Measurements from ENCODE around the gene GON4L.
"Not testable (repeated sequence)": the region's sequence is repeated elsewhere in the genome, so short reads cannot be mapped to it uniquely, and the experiment has no call there.

Gene GON4L

DNA sequence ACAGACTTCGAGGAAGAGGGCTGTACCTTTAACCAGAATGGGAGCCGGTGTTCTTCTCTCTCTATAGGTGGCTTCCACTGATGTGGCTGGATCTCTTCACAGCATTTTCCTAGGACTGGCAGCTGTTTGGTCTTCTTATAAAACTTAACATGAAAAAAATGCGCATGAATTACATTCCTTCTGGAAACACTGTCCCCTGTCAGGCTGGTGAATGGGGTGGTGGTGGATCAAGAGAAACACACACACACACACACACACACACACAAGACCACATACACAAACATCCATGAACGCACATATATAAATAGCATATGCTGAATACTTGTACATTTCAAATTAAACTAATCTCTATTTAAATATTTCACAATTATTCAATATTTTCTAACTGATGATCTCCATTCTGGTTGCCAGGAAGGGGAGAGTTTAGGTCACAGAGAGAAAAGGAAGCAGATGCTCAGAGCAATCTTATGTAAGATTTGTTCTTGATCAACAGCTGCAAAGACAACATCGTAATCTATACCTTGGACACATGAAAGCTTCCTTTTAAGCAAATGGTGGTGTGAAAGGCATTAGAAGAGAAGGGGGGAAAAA is 89.5 kb downstream of the GON4L start:
- in situ Hi-C loops (cut with HindIII; ENCODE audit: low pct_ligation_motif_present, low pct_unique_long_range_greater_than_20kb, low sequenced_read_pairs); DNase-seq: not testable (repeated sequence)

DNA sequence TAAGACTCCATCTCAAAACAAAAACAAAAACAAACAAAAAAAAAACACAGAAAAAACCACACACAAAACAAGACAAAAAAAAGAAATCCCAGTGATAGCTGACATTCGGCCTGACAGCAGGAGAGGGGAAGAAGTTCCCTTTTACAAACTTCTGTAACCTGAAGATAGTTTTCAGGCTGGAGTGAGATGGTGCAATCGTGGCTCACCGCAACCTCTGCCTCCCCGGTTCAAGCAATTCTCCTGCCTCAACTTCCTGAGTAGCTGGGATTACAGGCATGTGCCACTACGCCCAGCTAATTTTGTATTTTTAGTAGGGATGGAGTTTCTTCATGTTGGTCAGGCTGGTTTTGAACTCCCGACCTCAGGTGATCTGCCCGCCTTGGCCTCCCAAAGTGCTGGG is 93.0 kb downstream of the GON4L start:
- in situ Hi-C loops (cut with HindIII; ENCODE audit: low pct_ligation_motif_present, low pct_unique_long_range_greater_than_20kb, low sequenced_read_pairs); DNase-seq: not testable (repeated sequence)

DNA sequence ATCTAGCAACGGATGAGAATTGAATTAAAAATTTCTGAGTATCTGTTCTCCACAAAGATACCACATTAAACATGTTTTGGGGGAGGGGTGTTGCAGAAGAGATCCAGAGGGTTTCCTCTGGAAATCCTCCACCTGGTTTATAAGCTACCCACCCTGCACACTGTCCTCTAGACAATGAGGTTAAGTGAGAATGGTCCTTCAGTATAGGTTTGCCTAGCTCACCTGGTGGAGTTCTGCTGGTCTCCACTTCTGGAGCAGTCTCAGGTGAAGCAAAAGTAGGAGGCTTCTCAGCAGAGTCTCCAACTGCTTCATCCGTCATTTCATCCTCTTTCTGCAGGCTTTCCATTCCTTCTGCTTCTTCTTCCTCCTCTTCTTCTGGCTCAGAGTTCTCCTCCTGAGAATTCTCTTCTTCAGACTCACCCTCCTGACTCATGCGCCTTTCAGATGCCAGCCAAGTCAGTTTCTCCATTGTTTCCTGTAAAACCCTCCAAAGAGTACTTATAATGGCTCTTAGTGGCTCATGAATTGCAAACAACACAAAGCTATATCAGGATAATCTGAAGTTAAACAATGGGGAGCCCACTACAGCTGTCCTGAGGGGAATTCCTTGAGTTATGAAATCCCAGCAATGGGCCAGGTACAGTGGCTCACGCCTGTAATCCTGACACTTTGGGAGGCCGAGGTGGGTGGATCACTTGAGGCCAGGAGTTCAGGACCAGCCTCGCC is 93.8 kb downstream of the GON4L start:
- peak; percentile 90 for DNase-seq
- in situ Hi-C loops (cut with HindIII; ENCODE audit: low pct_ligation_motif_present, low pct_unique_long_range_greater_than_20kb, low sequenced_read_pairs) = not testable (repeated sequence)

DNA sequence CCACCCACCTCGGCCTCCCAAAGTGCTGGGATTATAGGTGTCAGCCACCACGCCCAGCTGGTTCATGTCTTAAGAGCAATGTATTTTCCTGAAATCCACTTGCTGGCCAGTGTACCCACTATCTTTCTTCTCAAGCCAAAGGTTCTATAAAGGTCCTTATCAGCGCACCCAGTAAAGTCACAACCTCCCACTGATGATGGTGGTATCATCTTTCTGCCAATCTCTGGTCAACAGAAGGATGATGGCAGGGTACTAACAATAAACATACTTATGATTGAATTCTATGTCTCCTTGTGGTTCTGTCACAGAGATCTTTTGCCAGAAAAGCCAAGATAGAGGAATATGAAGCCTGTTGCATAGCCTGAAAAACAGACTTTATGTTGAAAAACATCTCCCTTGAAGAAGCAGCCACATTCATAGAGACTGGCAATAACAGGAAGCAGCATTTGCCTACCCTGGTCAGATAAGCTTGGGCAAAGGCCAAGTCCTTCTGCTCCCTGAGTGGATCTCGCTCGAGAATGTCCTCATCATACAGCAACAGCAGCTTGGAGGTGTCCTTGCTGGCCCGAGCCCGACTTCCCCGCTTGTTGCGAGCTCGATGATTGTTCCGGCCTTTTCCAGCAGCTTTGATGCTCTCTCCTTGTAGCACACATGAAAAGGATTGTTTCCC is 95.1 kb downstream of the GON4L start:
- in situ Hi-C loops (cut with HindIII; ENCODE audit: low pct_ligation_motif_present, low pct_unique_long_range_greater_than_20kb, low sequenced_read_pairs) = no loop called here
- DNase-seq = no peak

DNA sequence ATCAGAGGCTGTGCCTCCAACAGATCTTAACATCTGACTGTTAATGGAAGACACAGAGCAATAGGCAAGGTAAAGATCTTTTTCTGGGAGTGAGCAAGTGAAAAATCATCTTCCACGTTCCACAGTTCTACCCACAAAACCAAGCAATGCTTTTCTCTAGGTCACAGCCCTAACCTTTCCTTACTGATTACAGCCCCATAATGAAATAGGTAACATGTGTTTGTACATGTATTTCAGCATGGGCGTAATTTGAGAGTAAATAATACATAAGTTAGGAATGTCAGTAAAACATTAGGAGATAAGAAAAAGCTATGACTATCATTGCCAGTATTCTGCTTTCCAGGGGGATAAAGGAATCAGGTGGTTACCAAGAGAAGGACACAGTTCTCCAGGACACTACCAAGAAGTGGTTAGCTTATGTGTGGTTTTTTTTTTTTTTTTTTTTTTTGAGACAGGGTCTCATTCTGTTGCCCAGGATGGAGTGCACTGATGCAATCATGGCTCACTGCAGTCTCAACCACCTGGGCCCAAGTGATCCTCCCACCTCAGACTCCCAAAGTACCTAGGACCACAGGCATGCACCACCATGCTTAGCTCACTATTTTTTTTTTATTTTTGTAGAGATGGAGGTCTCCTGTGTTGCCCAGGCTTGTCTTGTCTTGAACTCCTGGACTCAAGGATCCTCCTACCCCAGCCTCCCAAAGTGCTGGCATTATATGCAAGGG is 96.1 kb downstream of the GON4L start:
- in situ Hi-C loops (cut with HindIII; ENCODE audit: low pct_ligation_motif_present, low pct_unique_long_range_greater_than_20kb, low sequenced_read_pairs) = no loop called here

DNA sequence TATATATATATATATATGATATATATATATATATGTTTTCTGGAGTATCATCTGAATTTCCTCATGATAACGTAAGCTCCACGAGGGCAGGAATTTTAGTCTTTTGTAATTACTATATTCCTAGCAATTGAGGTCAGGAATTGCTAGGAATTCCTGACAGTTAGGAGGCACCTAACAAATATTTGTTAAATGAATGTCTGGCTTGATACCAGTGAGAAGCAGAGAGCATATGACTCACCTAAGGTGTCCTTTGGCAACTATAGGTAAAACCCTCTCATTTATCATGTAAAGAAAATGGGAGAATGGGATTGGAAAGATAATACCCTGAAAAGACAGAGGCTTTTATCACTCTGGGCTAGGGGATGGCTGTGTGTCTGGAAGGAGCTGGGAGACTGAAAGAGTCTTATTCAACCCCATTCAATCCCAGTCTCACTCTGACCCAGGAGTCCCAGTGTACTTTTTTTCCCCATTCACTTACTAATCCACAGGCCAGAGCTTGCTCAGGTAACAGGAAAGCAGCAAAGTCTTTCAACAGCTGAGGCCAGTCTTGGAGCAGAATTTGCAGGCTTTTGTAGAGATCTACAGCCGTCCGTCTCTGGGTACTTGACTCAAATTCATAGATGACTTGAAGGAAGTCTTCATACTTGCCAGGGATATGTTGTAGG is 96.9 kb downstream of the GON4L start:
- in situ Hi-C loops (cut with HindIII; ENCODE audit: low pct_ligation_motif_present, low pct_unique_long_range_greater_than_20kb, low sequenced_read_pairs) = no loop called here
- DNase-seq = no peak

More for the DNA sequence above, 96.1 kb downstream of the GON4L start:
- no peak for DNase-seq

DNA sequence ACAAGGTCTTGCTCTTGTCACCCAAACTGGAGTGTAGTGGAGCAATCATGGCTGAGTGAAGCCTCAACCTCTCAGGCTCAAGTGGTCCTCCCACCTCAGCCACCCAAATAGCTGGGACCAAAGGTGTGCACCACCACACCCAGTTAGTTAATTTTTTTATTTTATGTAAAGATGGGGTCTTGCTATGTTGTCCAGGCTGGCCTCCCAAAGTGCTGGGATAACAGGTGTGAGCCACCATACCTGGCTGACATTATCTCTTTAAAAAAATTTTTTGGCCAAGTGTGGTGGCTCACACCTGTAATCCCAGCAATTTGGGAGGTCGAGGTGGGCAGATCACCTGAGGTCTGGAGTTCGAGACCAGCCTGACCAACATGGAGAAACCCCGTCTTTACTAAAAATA is 98.0 kb downstream of the GON4L start:
- DNase-seq; in situ Hi-C loops (cut with HindIII; ENCODE audit: low pct_ligation_motif_present, low pct_unique_long_range_greater_than_20kb, low sequenced_read_pairs): not testable (repeated sequence)

DNA sequence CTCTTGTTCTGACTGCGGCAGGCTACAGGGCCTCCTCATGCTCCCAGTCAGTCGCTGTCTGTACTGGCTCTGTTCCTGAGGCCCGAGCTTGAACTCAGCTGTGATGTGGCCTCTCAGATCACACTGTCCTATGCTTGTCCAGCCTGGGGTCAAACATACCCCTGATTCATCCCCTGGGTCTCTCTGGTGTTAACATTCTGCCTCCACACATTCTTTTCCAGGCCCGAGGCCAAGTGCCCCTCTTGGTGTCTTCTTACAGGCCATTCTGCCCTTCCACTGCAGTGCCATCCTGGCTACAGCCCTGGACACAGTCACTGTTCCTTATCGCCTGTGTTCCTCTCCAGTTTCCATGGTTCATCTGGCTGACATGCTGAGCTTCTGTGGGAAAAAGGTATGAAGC is 108.9 kb downstream of the GON4L start:
- DNase-seq; in situ Hi-C loops (cut with HindIII; ENCODE audit: low pct_ligation_motif_present, low pct_unique_long_range_greater_than_20kb, low sequenced_read_pairs): not testable (repeated sequence)

DNA sequence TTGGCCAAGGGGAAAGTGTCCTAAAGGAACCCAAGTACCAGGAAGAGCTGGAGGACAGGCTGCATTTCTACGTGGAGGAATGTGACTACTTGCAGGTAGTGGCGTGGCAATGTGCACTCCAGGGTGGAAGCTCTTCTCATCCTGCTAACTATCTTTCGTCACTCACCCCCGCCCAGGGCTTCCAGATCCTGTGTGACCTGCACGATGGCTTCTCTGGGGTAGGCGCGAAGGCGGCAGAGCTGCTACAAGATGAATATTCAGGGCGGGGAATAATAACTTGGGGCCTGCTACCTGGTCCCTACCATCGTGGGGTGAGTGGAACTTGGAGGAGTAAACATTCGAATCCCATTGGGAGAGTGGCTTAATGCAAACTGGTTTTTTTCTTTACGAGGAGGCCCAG is 109.4 kb downstream of the GON4L start:
- in situ Hi-C loops (cut with HindIII; ENCODE audit: low pct_ligation_motif_present, low pct_unique_long_range_greater_than_20kb, low sequenced_read_pairs); DNase-seq: not testable (repeated sequence)

DNA sequence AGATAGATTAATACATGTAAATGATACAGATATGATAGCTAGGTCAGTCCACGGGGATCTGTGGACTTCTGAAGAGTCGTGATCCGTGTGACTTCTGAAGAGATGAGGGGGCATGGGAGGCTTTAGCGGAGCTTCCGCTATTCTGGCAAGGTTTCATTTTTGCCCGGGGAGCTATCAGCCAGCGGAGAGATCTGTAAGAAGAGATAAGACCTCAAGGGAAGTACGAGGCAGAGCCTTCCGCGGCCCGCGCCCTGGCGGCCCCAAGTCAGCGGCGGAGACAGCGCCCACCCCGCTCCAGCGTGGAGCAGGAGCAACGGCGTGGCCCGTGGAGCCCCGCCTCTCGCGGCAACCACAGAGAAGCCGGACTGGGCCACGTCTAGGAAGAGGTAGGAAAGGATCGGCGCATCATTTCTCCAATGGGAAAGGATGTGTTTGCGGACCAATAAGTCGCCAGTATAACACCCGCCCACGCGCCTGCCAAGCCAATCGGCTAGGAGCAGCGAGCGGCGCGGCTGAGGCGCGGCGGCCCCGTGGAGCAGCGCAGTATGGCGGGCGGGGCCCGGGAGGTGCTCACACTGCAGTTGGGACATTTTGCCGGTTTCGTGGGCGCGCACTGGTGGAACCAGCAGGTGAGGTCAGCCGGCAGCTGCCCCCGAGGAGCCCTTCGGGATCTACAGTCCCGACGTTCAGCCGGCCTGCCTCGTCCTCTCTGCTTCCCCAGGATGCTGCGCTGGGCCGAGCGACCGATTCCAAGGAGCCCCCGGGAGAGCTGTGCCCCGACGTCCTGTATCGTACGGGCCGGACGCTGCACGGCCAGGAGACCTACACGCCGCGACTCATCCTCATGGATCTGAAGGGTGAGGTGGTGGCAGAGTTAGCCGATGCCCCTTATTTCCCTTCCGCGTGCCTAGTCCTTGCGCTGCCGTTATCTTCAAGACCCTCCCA is 111.5 kb downstream of the GON4L start:
- in situ Hi-C loops (cut with HindIII; ENCODE audit: low pct_ligation_motif_present, low pct_unique_long_range_greater_than_20kb, low sequenced_read_pairs) = not testable (repeated sequence)
- DNase-seq = peak; percentile 98

DNA sequence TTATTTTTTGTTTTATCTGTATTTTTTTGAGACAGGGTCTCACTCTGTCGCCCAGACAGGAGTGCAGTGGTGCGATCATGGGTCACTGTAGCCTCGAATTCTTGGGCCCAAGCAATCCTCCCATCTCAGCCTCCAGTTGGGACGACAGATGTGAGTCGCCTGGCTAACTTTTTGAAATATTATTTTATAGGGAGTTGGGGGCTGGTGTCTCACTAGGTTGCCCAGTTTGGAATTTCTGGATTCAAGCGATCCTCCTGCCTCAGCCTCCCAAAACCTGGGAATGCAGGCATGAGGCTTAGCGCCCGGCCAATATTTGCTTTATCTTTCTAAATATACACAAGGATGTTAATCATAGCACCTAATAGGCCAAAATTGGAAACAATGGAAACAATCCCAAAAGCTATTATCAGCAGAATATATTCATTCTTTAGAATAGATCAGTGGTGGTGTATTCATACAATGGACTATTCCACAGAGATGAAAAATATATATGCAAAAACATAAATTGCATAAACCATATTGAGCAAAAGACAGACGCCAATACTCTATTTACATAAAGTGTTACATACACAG is 112.2 kb downstream of the GON4L start:
- in situ Hi-C loops (cut with HindIII; ENCODE audit: low pct_ligation_motif_present, low pct_unique_long_range_greater_than_20kb, low sequenced_read_pairs) = no loop called here
- DNase-seq = no peak

DNA sequence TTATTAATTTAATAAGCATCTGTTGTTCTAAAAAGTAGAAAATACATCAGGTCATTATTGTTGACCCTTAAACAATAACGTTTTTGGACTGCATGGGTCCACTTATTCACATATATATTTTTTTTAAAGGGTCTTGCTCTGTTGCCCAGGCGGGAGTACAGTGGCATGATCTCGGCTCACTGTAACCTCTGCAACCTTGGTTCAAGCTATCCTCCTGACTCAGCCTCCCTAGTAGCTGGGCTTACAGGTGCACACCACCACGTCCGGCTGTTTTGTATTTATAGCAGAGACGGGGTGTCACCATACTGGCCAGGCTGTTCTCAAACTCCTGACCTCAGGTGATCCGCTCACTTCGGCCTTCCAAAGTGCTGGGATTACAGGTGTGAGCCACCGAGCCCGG is 115.1 kb downstream of the GON4L start:
- DNase-seq = no peak
- in situ Hi-C loops (cut with HindIII; ENCODE audit: low pct_ligation_motif_present, low pct_unique_long_range_greater_than_20kb, low sequenced_read_pairs) = no loop called here

DNA sequence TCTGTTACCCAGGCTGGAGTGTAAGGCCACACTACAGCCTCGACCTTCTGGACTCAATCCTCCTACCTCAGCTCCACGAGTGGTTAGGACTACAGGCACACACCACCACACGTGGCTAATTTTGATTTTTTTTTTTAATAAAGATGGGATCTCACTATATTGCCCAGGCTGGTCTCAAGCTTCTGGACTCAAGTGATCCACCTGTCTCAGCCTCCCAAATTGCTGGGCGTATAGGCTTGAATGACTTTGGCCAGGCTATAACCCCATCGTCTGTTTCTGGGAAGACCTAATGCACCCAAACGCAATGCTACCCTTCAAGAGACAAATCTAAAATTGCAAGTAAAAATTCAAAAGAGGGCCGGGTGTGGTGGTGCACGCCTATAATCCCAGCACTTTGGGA is 116.0 kb downstream of the GON4L start:
- in situ Hi-C loops (cut with HindIII; ENCODE audit: low pct_ligation_motif_present, low pct_unique_long_range_greater_than_20kb, low sequenced_read_pairs) = no loop called here
- DNase-seq = no peak

DNA sequence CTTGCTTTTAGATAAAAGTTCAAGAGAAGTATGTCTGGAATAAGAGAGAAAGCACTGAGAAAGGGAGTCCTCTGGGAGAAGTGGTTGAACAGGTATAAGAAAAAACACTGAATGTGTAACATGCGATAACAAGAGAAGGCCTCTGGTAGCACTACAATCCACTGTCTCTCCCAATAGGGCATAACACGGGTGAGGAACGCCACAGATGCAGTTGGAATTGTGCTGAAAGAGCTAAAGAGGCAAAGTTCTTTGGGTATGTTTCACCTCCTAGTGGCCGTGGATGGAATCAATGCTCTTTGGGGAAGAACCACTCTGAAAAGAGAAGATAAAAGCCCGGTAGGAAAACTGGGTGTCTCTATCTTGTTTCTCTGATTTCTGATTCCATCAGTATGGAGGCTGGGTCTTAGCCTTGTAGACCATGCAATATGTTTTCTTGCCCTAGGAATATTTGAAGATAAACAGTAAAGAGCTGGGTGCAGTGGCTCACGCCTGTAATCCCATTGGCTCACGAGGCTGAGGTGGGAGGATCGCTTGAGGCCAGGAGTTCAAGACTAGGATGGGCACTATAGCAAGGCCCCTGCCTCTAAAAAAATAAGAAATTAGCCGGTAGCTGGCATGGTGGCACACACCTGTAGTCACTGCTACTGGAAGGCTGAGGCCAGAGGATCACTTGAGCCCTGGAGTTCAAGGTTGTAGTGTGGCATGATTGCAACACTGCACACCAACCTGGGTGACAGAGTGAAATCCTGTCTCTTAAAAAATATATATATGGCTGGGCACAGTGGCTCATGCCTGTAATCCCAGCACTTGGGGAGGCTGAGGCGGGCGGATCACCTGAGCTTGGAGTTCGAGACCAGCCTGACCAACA is 127.7 kb downstream of the GON4L start:
- in situ Hi-C loops (cut with HindIII; ENCODE audit: low pct_ligation_motif_present, low pct_unique_long_range_greater_than_20kb, low sequenced_read_pairs) = no loop called here
- peak; percentile 76 for DNase-seq

DNA sequence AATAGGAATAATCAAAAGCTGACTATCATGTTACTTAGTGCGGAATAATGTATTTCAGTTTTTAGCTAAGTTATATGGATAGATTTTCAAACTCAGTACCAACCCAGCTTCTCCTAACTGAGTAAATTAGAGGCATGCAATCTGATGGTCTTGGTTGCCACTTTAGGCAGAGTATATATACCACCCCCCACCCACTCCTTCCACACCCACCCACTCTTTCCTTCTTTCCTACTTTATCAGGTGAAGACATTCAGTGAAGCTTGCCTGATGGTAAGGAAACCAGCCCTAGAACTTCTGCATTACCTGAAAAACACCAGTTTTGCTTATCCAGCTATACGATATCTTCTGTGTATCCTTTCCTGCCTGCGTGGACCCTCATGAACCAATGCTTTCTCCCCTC is 131.9 kb downstream of the GON4L start:
- in situ Hi-C loops (cut with HindIII; ENCODE audit: low pct_ligation_motif_present, low pct_unique_long_range_greater_than_20kb, low sequenced_read_pairs) = no loop called here
- no peak for DNase-seq

DNA sequence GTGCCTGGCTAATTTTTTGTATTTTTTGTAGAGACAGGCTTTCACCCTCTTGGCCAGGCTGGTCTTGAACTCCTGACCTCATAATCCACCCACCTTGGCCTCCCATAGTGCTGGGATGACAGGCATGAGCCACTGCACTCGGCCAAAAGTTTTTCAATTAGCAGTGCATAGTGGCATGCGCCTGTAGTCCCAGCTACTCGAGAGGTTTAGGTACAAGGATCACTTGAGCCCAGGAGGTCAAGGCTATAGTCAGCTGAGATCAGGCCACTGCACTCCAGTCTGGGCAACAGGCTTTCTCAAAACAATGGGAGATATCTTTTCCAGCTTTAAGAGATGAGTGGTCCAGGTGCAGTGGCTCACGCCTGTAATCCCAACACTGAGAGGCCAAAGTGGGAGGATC is 137.3 kb downstream of the GON4L start:
- in situ Hi-C loops (cut with HindIII; ENCODE audit: low pct_ligation_motif_present, low pct_unique_long_range_greater_than_20kb, low sequenced_read_pairs) = no loop called here
- DNase-seq = no peak
